ENCODE results near the gene EXOSC3.
A peak's percentile ranks its signal among the peaks of the same experiment; 100 is the strongest.
"Not testable (repeated sequence)": the region's sequence is repeated elsewhere in the genome, so short reads cannot be mapped to it uniquely, and the experiment has no call there.

EXOSC3 gene

GRCh38 chr9:37775216-37775919 is 9.5 kb downstream of the EXOSC3 start:
- DNase-seq (ENCODE audit: low read depth in 2 of 2), result no peak

GRCh38 chr9:37769995-37770394 is 14.9 kb downstream of the EXOSC3 start:
- no peak for DNase-seq (ENCODE audit: low read depth in 2 of 2)

- DNase-seq (ENCODE audit: low read depth in 2 of 2), result no peak
Observed at GRCh38 chr9:37769306-37769705, 15.6 kb downstream of the EXOSC3 start.

DNA sequence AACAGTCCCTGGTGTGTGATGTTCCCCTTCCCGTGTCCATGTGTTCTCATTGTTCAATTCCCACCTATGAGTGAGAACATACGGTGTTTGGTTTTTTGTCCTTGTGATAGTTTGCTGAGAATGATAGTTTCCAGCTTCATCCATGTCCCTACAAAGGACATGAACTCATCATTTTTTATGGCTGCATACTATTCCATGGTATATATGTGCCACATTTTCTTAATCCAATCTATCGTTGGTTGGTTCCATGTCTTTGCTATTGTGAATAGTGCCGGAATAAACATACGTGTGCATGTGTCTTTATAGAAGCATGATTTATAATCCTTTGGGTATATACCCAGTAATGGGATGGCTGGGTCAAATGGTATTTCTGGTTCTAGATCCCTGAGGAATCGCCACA is 19.6 kb downstream of the EXOSC3 start:
- not testable (repeated sequence) for DNase-seq (ENCODE audit: low read depth in 2 of 2)

- DNase-seq (ENCODE audit: low read depth in 2 of 2), result no peak
Observed at GRCh38 chr9:37761511-37761910, 23.4 kb downstream of the EXOSC3 start.

DNA sequence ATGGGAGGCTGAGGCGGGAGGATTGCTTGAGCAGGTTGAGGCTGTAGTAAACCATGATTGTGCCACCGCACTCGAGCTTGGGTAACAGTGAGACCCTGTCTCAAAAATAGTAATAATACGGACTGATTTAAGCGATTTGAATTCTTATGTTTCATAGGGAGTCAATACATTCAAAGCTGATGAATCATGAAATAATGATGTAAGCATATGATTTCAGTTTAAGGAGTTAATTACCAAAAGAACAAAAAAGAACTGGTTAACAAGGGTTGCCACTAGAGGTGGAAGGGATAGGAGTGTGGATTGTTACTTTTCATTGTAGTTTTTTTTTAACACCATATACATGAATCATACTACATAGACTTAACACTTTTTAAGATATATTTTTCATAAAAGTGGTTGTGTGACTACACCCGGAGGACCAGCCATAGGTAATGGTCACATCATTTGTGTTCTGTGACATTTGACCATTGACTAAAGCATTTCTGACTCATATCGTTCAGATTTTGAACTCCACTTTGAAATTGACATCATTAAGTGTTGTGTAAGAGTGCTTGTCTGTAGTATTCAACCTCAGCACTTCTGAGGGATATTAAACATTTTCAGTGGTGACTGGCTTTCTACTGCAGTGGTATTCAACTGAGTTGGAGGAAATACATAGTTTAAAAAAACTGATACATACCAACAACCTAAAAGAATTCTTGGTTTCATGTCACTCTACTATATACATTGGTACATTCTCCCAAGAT is 24.3 kb downstream of the EXOSC3 start:
- no peak for DNase-seq (ENCODE audit: low read depth in 2 of 2)

GRCh38 chr9:37758747-37759146 is 26.1 kb downstream of the EXOSC3 start:
- DNase-seq (ENCODE audit: low read depth in 2 of 2), result no peak

GRCh38 chr9:37753489-37754190 is 31.2 kb downstream of the EXOSC3 start, which contains the start of gene TRMT10B:
Gene TRMT10B (plus strand): TSS chr9:37753805. CDS start chr9:37761932, 8,127 bp downstream.
- DNase-seq (ENCODE audit: low read depth in 2 of 2), result peak; percentile 61 to 65

- DNase-seq (ENCODE audit: low read depth in 2 of 2), result no peak
Observed at GRCh38 chr9:37752642-37753488, 32.0 kb downstream of the EXOSC3 start.

- DNase-seq (ENCODE audit: low read depth in 2 of 2), result not testable (repeated sequence)
Observed at GRCh38 chr9:37752112-37752511, 32.8 kb downstream of the EXOSC3 start.

- DNase-seq (ENCODE audit: low read depth in 2 of 2), result not testable (repeated sequence)
Observed at GRCh38 chr9:37751704-37752103, 33.2 kb downstream of the EXOSC3 start.

GRCh38 chr9:37751186-37751585 is 33.7 kb downstream of the EXOSC3 start:
- no peak for DNase-seq (ENCODE audit: low read depth in 2 of 2)

DNA sequence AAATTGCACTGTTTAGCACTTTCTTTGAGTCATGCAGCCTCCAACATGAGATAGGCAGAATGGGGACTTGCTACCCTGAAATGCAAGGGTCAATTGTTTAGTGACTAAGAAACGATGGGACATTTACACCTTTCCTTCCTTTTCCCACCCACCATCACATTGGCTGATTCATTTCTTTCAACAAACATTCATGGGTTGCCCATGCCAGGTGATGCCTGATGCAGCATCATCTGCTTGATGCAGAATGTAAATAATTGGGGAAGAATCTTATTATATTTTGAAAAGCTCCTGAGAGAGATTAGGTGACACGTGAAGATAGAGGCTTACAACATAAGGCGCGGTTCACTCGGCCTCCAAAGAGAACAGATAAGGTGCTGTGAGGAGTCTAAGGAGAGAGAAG is 35.7 kb downstream of the EXOSC3 start:
- DNase-seq (ENCODE audit: low read depth in 2 of 2), result no peak

DNA sequence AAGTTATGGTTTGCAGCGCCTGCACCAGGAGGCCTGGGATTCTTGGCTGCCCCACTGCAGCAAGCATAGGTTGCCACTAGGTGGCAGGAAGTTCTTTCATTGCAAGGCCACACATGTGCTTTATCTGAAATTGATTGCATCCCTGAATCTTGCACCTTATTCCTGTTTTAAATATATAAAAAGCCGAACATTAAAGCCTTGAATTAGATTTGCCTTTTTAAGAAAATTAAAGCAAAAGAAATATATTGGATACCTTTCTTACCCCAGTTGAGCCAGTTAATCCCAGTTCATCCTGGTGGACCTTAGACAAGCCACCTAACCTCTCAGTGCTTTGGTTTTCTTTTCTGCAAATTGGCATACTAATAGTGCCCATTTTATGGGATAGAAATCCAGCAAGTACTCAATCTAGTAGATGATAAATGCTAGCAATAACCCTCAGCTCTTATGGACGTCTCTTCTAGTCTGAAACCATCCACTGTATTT is 37.6 kb downstream of the EXOSC3 start:
- DNase-seq (ENCODE audit: low read depth in 2 of 2), result peak; percentile 20 to 28

GRCh38 chr9:37746448-37747270 is 38.2 kb downstream of the EXOSC3 start:
- DNase-seq (ENCODE audit: low read depth in 2 of 2), result no peak

- no peak for DNase-seq (ENCODE audit: low read depth in 2 of 2)
Observed at GRCh38 chr9:37745970-37746369, 38.9 kb downstream of the EXOSC3 start.

DNA sequence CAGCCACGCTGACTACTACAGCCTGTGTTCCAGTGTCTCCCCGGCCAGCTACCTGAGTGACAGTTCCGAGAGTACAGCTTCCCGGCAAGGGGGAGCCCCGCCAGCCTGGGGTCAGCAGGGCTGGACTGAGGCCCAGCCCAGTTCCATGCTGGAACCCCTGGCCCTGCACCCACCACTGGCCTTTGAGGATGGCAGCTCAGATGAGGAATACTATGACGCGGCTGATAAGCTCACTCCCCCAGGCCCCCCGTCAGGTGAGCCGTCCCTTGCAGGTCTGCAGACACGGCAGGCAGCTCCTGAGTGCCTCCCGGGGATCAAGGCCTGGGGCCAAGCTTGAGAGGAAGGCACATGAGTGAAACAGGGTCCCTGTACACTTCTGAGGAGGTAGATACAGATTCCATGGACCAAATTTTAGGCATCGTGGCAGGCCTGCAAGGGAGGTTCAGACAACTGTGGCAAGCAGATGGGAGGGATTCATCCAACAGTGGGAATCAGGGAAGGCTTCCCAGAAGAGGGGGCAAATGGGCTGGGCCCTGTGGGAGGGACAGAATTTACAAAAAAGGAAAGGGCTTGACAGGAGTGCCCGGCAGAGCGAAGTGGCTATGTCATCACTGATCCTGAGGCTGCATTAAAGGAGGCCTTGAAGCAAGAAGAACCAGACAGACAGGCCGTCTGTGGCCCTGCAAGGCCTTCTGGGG is 44.1 kb downstream of the EXOSC3 start:
- DNase-seq (ENCODE audit: low read depth in 2 of 2), result no peak

GRCh38 chr9:37740128-37740527 is 44.7 kb downstream of the EXOSC3 start:
- no peak for DNase-seq (ENCODE audit: low read depth in 2 of 2)

GRCh38 chr9:37739222-37739621 is 45.6 kb downstream of the EXOSC3 start:
- DNase-seq (ENCODE audit: low read depth in 2 of 2), result no peak

DNA sequence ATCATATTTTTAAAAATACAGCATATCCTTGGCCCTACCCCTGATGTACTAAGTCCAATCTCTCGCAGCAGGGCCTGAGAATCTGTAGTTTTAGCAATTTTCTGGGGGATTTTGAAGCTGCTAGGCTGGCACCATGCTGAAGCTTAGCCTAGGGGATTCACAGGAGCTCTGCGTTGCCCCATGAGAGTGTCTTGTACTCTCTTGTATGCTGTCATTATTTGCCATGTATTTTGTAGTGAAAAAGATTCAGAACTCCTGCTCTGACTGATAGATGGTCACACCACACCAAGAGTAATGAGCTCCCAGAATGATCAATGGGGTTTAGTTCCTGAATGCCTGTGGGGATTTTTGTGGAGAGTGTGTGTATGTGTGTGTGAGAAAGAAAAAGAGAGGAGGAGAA is 51.9 kb downstream of the EXOSC3 start:
- no peak for DNase-seq (ENCODE audit: low read depth in 2 of 2)

All from stimulated activated CD8-positive, alpha-beta memory T cell treated with anti-CD3 and anti-CD28 coated beads, Interleukin-2, amount 100 ng/mL, for 48 hours (primary cell).